ENCODE results near the gene ARHGAP33. TPM values are rescaled to one million over a fixed set of nuclear protein-coding genes. Genes with fewer than 3 reads are reported as not detected.

ARHGAP33 gene
- total RNA-seq, 4 donors from 2014 or later = 0.33 to 12.2 (median 4.5) TPM

DNA sequence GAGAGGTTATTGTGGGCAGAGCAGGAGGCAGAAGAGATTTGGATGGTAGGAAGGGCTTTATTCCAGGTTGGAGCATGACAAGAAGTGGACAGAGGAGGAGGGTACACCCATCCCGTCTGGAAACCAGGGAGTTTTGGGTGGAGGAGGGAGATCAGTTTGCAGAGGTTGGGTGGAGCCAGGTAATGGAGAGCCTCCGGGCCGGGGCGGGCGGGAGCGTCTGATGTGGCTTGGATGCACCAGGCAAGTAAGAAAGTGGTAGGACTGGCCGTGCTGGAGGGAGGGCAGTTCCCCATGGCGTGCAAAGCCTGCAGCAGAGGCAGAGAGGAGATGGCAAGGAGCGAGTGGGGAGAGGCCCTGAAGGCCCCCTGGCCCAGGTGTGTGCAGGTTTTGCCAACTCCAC lies 44.0 kb upstream of the ARHGAP33 start:
- no peak for TF ChIP-seq CTCF (IDR thresholded peaks at IDR 0.05; ENCODE audit: low read depth)

GRCh38 chr19:35731779-35732405 lies 43.5 kb upstream of the ARHGAP33 start:
- TF ChIP-seq CTCF (IDR thresholded peaks at IDR 0.05; ENCODE audit: low read depth) = no peak

GRCh38 chr19:35732540-35733179 lies 42.7 kb upstream of the ARHGAP33 start:
- no peak for TF ChIP-seq CTCF (IDR thresholded peaks at IDR 0.05; ENCODE audit: low read depth)

GRCh38 chr19:35733180-35734125 lies 41.9 kb upstream of the ARHGAP33 start:
- no peak for TF ChIP-seq CTCF (IDR thresholded peaks at IDR 0.05; ENCODE audit: low read depth)

GRCh38 chr19:35734273-35734672 lies 41.1 kb upstream of the ARHGAP33 start:
- TF ChIP-seq CTCF (IDR thresholded peaks at IDR 0.05; ENCODE audit: low read depth) = no peak

DNA sequence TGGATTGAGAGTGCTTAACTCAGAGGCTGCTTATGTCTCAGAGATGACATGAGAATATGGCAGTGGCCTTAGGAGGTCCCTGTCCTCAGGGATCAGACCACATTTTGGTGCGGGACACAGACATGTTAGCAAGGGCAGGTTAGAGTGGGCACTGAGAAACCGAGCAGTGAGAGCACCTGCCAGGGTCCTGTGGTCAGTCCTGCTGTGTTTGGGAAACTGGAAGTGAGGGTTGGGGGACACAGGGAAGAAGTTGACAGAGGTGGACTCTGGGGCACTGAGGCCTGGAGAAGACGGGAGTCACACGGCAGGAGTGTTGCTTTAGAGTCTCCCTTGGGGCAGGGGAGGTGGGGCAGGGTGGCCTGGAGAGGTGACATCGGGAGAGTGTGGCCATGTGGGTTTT lies 40.5 kb upstream of the ARHGAP33 start:
- no peak for TF ChIP-seq CTCF (IDR thresholded peaks at IDR 0.05; ENCODE audit: low read depth)

All from subcutaneous adipose tissue (tissue), 4 donors.